GM21423 (cell line): ENCODE data around the gene CNOT1.
"Not testable (repeated sequence)": the region's sequence is repeated elsewhere in the genome, so short reads cannot be mapped to it uniquely, and the experiment has no call there.

Source experiments
- ATAC-seq: cut with Tn5 transposase; IDR thresholded peaks from one replicate; pipeline ENCODE4 v1.9.1; 2021; ENCODE audit warnings: mild to moderate bottlenecking, moderate library complexity; ENCODE audit not compliant: unreplicated experiment

CNOT1 gene

DNA sequence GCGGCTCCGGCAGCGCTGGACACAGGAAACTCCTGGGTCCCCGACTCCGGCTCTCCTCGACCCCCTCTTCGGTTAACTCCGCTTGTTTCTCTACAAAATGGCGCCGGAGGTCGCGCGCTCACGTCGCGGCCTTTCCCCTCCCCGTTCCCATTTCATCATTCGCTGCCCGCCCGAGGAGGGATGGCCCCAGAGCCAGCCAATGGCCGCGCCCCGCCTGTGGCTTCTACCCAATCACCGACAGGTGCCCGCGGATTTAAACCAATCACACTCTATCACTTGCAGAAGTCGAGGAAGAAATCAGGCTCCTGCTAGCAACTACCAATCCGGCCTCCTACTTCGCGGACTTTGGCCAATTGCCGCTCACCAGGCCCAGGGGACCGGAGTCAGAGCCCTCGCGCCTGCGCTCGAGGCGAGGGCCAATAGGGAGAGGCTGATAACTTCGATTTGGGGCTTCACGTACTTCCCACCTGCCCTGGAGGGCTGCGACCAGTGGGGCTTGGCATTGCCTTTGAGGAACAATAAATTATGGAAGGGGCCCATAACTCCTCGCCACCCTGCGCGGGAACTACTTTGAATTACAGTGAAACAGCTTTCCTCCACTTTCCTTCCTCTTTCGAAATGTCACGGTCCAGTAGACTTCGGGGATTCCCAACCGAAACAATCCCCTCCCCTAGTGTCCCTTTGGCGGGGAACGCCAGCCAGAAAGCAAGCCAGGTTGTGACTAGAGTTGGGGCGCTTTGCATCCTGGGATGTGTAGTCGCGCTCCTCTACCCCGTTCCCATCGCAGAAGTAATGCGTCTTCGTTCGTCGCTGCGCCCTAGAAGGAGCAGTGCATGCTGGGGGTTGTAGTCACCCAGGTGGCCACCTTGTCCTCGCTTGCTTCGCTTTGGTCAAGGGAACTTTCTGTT, at the start of gene CNOT1:
CNOT1 (minus strand) TSS at position 94 of the 908 bp plus-strand sequence. CDS start 30,489 bp downstream, outside the sequence.
- ATAC-seq: peak; percentile 83

GRCh38 chr16:58678716-58679115, 49.1 kb upstream of the CNOT1 start:
- ATAC-seq: no peak

DNA sequence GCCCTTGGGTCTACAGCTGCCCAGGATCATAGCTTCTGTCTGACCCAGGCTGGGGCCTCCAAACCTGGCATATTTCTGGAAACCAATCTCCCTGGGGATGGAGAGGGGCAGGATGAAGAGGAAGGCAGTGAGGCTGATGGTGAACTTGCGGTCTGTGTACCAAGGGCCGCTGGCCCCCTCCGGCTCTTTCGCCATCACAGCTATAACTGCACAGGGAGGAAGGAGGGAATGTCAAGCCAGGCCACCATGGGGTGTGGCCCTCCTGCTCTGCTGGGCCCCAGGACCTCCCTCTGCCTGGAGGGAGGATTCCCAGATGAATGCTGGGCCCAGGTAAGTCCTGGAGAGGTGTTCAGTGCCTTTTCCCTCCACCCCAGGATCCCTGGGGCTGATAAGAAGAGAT, 48.6 kb upstream of the CNOT1 start:
- ATAC-seq: no peak

DNA sequence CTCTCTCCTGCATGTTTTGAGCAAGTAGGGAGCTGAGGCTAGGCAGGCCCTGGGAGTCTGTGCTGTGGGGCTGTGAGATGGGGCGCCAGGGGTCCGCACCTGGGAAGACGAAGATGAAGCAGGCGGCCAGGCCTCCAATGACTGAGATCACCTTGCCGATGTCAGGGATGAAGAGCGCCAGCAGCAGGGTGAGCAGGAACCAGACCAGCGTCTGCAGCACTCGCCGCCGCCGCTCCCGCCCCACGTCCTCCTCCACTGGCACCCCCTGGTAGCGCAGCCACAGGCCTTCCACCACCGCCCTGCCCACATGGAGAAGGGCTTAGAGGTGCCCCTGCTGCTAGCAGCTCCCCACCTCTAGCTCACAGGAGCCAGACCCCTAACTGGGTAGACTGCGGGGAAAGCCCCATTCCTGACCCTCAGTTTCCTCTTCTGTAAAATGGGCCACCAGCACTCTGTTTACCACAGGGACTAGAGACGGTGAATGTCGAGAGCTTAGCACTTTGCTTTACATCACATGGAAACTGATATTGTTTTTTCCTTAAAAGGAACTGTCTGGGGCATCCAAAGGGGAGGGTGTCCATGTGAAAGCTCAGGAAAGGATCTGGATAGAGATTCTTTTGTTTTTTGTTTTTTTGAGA, 41.4 kb upstream of the CNOT1 start:
- no peak for ATAC-seq

- no peak for ATAC-seq
These were observed 40.6 kb upstream of the CNOT1 start for GRCh38 chr16:58670177-58670576.

- ATAC-seq: no peak
These were observed 35.6 kb upstream of the CNOT1 start for GRCh38 chr16:58665200-58665599.

- no peak for ATAC-seq
These were observed 31.7 kb upstream of the CNOT1 start for GRCh38 chr16:58661199-58661830.

DNA sequence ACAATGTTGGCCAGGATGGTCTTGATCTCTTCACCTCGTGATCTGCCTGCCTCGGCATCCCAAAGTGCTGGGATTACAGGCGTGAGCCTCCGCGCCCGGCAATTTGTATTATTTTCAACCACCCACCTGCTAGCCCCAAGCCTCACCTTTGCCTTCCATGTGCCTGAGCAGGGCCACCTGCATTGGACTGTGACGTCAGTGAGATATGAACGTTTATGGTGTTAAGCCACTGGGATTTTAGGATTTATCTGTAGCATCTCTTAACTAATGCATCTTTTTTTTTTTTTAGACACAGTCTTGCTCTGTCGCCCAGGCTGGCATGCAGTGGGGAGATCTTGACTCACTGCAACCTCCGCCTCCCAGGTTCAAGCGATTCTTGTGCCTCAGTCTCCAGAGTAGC, 30.3 kb upstream of the CNOT1 start:
- ATAC-seq: not testable (repeated sequence)

DNA sequence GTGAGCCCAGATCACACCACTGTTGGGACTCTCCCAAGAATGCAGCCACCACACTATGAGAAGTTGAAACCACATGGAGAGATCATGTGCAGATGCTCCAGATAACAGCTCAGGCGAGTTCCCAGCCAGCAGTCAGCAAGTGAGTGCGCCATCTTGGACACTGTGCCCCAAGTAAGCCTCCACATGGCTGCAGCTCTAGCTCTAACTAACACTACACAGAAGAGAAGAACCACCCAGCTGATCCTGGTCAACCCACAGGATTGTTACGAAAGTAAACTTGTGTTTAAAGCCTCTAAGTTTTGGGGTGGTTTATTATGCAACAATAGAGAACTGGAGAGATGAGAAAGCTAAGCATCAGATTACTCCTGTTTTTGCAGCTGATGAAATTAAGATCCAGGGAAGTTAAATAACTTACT, 29.2 kb upstream of the CNOT1 start:
- ATAC-seq: no peak

DNA sequence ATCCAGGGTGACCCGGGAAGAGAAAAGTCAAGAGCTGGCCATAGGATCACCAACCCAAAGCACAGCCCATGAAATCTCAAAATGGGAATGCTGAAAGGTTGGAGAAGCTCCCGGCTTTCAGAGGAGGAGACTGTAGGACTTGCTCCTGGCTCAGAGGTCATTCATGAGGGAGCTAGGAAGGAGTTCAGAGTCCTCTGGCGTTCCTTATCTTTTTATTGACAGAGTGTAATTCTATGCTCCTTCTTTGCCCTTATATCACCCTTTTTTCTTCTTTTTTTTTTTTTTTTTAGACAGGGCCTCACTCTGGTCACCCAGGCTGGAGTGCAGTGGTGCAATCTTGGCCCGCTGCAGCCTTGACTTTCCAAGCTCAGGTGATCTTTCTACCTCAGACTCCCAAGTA, 27.3 kb upstream of the CNOT1 start:
- no peak for ATAC-seq

- no peak for ATAC-seq
These were observed 25.6 kb upstream of the CNOT1 start for GRCh38 chr16:58655215-58655596.

- no peak for ATAC-seq
These were observed 25.1 kb upstream of the CNOT1 start for GRCh38 chr16:58654560-58655214.

- no peak for ATAC-seq
These were observed 23.1 kb upstream of the CNOT1 start for GRCh38 chr16:58652741-58653140.

DNA sequence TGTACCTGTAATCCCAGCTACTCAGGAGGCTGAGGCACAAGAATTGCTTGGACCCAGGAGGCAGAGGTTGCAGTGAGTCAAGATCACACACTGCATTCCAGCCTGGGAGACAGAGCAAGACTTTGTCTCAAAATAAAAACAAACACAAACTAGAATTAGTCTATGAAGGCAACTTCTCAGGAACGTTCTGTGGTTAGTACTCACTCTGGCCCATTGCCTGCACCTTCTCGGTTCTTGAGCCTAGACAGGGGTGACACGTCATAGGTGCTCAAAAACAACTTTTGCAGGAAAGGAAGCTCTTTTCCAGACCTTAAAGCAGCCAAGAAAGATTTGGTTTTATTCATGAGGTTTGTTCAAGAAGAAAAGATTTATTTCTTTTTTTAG, 22.3 kb upstream of the CNOT1 start:
- no peak for ATAC-seq

DNA sequence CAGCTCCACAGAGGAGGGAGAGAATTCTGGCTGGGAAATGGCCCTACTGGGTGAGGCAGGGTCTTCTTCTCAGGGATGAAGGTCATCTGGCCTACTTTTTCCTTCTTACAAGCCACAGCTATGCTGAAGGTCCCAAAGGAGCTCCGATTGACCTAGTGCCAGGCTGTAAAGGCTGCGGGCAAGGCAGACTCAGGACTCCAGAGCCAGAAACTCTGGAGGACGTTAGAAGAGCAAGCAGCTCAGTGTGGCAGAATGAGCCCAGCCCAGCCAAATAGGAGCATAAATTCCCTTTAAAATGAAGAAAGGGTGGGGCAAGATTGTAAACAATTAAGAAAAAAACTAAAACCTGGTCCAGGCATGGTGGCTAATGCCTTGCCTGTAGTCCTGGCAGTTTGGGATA, 20.1 kb upstream of the CNOT1 start:
- no peak for ATAC-seq

GRCh38 chr16:58647107-58647506, 17.5 kb upstream of the CNOT1 start:
- no peak for ATAC-seq

DNA sequence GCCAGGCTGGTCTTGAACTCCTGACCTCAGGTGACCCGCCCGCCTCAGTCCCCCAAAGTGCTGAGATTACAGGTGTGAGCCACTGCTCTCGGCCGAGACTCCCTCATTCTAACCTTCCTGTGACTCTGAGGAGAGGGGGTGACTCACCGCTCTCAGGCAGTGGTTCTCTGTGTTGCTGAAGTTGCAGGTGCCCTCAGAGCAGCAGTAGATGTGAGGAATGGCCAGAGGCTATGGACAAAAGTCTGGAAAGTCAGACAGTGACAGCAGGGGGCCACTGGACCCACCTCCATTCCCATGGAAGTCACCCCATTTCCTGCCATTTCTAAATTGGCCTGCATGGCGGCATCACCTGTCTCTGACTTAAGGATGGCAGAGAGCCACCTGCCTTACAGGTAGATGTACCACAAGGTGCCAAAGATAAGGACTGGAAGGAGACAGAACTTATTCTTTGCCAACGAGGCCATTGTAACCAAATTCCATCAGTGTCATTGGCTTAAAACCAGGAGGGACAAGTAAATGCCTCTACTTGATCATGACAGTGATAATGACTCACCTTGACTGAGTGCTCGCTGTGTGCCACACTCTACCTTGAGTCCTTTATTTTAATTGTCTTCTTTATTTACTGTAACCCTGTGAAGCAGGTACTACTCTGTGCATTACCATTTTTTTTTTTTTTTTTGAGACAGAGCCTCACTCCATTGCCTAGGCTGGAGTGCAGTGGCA, 15.3 kb upstream of the CNOT1 start:
- no peak for ATAC-seq

DNA sequence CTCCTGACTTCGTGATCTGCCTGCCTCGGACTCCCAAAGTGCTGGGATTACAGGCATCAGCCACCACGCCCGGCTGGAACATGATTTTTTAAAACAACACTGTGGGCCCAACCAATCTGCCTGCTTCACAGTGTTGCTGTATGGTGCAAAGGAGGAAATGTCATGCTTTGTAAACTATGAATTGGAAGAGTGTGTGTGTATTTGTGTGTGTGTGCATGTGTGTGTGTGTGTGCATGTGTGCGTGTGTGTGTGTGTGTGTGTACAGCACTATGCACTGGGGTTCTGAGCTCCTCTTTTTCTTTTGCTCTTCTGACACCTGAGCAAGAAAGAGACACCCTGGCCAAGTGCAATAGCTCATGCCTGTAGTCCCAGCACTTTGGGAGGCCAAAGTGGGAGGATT, 14.5 kb upstream of the CNOT1 start:
- ATAC-seq: no peak

GRCh38 chr16:58640949-58641348, 11.3 kb upstream of the CNOT1 start:
- no peak for ATAC-seq

GRCh38 chr16:58639836-58640235, 10.2 kb upstream of the CNOT1 start:
- no peak for ATAC-seq

- ATAC-seq: no peak
These were observed 9.6 kb upstream of the CNOT1 start for GRCh38 chr16:58639230-58639629.
